Activated CD8-positive, alpha-beta memory T cell treated with anti-CD3 and anti-CD28 coated beads for 24 hours (primary cell): ENCODE results near the gene UBQLN4.
"Not testable (repeated sequence)": the region's sequence is repeated elsewhere in the genome, so short reads cannot be mapped to it uniquely, and the experiment has no call there.

Source experiments
- DNase-seq: peaks from one replicate; pipeline ENCODE4 v3.0.0-alpha.2; 2020

The UBQLN4 gene

DNA sequence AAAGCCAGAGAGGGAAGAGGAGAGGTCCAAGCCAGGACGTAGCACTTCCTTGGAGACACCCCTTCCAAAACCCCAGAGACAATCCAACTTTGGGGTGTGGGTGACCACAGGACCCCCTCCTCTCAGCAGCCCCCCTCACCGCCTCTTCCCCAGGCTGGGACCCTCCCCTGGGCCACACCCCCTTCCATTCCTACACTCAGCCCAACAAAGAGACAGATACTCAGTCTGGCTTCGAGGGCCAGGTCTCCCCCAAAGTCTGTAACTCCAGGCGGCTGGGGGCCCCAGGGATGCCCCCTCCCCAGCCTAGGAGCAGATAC, 27.2 kb upstream of the UBQLN4 start:
- no peak for DNase-seq

DNA sequence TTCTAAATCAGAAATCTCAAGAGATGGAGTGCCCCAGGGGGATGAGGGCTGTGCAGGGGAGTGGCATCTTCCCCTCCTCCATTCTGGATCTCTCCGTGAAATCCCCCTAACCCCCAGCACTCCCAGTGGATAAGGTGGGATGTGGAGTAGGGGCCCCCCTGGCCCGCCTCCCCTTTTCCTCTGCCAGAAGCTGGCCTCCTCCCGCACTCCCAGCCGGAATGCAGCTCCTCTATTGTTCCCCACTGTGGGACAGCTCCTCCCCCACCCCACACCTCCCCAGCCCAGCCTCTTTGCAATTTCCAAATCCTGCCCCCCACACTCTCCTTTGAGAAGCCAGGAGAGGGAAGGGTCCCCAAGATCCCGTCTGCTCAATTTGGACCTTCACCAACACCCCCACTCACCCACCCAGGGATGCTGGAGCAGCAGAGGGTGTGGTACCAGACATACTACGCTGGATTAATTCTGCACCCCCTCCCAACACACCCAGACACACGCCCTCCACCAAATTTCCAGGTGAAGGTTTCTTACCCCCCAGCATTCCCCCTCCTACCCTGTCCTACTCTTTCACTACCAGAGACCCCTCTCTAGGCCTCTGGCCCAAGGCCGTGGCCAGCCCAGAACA, 26.8 kb upstream of the UBQLN4 start:
- no peak for DNase-seq

DNA sequence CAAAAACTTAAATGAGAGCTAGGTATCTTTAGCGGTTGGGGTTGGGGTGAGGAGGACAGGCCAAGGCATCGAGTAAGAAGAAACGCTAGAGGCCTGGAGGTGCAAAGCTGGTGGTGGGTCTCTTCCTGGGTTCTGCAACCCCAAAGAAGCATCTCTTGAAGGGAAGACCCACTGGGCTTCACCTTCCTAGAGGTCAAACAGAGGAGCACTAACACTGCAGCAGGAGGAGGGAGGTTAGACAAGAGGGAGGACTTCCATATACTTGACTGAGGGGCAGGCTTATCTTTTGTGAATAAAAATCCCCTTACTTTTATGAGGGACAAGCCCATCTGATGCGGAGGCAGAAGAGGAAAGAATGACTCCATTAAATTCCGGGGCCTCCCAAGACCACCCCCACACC, 26.2 kb upstream of the UBQLN4 start:
- DNase-seq, result no peak

DNA sequence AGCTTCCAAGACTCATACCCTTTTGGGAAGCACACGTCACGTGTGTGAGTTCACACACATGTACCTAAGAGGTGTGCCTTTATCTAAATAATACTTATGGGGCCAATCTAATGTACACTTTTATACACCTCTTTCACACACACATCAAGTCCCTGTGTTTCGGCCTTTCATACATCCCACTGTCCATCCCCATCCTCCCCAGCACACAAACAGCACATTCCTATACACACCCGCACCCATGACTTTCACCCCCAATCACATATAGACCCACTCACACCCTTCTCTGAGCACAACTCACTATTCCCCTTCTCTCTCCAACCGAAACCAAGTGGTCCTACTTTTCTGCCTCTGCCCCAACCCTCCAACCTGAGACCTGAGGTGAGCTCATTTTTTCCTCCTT, 25.1 kb upstream of the UBQLN4 start:
- no peak for DNase-seq

- no peak for DNase-seq
Observed at GRCh38 chr1:156077430-156077760, 23.8 kb upstream of the UBQLN4 start.

- DNase-seq, result no peak
Observed at GRCh38 chr1:156076609-156077429, 23.2 kb upstream of the UBQLN4 start.

DNA sequence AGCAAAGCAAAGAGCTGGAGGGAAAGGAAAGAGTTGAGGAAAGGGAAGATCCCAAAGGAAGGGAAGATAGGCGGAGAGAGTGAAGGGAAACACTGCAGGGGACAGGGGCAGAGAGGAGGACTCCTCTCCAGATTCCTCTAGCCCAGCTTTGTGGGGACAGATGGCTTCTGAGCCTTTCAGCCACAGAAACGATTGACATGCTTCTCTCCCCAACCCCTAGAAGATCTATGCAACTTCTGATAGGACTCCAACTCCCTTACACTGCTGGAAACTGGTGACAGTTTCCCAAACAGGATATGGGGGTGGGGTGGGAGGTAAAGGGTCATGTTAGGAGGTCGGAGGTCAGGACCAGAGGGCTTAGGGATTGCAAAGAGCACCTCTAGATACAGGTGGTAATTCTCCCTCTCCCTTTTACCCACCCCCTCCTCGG, 22.2 kb upstream of the UBQLN4 start:
- no peak for DNase-seq

DNA sequence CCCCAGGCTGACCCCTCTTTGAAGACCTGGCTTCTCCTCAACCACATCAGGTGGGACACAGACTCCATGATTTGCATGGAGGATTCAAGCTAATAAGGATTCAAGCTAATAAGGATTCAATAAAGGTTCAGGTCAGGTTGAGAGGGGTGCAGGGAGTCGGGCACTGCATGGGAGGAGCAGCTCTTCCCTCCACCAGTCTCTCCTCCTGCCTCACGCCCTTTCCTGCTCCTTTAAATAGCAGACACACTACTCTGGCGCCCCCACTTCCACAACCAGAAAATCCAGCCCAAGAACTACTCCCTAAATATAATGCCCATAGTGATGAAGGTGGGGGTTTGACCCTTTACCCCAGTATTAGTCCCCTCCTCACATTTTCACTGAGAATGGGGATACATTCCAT, 21.6 kb upstream of the UBQLN4 start:
- no peak for DNase-seq

GRCh38 chr1:156074661-156075060, 21.1 kb upstream of the UBQLN4 start:
- DNase-seq, result no peak

GRCh38 chr1:156073740-156074139, 20.1 kb upstream of the UBQLN4 start:
- DNase-seq, result no peak

DNA sequence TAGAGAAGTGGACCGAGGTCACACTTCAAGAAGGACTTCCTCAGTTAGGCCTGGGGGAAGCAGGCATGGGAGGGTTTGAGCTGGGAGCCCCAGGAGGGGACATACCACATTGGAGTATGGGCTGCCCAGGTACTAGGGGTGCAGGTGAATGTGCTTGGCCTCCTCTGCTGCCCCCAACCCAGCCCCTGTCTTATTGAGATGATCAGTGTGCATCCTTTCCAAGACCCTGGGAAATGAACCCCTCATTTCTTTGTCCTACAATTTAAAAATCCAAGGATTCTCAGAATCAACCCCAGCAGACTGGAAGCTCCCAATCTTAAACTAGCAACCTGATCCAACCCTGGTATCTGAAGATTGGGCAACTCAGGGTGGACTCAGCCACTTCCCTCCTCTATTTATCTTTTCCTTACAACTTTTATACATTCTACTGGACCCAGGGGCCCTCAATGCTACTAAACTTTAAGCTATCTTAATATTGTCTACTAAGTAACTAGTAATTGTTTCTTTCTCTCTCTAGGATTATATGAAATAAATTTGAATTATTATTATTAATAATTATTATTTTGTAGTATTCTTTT, 19.6 kb upstream of the UBQLN4 start:
- DNase-seq, result no peak

DNA sequence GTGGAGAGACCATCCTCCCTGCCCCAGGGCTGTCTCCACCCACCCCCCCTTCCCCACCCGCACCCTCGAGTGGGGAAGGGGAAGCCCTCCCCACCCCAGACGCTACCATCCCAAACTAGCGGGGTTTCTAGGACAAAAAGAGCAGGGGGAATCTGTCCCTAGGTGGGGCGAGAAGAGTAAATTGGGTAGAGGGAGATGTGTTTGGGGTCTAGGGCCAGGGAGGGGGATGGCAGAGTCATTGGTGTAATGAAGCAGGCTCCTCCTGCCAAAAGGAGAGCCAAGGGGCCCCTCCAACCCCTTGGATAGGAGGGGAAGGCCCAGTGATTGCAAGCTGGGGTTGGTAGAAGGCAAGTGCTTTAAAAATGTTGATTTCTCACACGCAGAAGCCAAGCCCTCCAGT, 18.7 kb upstream of the UBQLN4 start:
- no peak for DNase-seq

DNA sequence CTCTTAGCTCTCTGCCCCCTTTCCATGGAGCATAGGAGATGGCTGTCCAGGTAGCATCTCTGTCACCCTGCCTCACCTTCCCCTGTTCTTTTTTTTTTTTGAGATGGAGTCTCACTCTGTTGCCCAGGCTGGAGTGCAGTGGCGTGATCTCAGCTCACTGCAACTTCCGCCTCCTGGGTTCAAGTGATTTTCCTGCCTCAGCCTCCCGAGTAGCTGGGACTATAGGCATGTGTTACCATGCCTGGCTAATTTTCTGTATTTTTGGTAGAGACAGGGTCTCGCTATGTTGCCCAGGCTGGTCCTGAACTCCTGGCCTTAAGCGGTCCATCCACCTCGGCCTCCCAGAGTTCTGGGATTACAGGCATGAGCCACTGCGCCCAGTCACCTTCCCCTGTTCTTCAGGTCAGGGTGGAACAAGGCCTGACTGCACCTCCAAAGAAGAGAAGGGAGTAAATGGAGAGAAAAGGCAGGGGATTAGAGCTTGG, 17.8 kb upstream of the UBQLN4 start:
- not testable (repeated sequence) for DNase-seq

- DNase-seq, result no peak
Observed at GRCh38 chr1:156070548-156070947, 16.9 kb upstream of the UBQLN4 start.

- DNase-seq, result no peak
Observed at GRCh38 chr1:156069490-156070455, 16.2 kb upstream of the UBQLN4 start.

DNA sequence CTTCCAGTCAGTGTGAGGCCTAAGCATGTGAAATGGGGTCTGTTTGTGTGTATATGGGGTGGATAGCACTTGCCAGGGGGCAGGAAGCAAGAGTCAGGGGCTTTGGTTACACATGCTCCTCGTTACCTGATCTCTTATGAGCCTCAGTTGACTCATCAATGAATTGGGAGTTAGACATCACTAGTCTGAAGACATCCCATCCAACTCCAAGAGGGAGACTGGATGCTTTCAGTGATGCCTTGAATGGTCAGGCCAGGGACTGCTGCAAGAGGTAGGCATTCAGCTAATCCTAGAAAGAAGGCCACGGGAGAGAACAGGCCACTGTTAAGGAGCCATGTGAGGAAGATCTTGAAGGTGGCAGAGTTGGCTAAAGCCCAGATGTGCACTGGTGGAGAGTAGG, 13.7 kb upstream of the UBQLN4 start:
- DNase-seq, result no peak

GRCh38 chr1:156065871-156066270, 12.3 kb upstream of the UBQLN4 start:
- no peak for DNase-seq

- no peak for DNase-seq
Observed at GRCh38 chr1:156065212-156065611, 11.6 kb upstream of the UBQLN4 start.

DNA sequence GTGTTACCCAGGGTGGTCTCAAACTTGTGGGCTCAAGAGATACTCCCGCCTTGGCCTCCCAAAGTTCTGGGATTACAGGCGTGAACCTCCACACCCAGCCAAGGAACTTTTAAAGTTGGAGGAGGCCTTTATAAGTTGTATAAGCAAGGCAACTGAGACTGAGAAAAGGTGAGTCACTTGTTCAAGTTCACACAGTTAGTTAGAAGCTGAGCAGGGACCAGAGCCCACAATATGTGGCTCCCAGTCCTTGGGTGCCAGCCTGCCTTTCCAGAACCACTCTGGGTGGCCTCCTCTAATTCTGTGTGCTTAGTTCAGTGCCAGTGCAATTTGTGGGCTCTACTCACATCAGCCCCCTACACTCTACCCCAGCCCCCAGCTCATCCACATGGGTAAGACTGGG, 11.0 kb upstream of the UBQLN4 start:
- no peak for DNase-seq

DNA sequence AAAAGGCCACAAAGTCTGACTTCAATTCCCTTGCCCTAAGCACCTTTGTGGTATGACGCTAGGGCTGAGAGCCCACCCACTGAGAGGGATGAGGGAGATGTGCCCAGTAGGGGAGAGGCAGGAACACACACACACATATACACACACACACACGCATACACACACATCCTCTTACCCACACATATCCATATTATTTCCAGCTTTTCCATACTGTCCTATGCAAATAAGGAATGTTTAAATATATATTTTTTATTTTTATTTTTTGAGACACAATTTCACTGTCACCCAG, 10.3 kb upstream of the UBQLN4 start:
- no peak for DNase-seq

DNA sequence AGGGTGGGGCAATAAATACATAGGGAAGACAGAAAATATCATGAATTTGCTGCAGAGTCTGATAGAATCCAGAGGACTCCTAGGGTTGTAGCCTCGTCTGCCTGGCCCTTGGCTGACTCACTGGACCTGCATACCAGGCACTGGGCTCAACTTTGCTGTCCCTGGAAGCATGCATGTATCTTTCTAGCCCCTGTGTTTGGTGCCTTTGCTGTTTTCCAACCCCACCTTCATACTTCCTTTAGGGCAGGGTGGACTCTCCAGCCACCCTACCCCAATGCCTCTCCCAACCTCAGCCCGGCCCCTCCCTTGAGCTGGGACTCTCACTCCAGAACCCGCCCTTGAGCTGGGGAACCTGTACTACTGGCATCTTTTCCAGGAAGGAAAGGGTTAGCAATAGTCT, 8.6 kb upstream of the UBQLN4 start:
- no peak for DNase-seq

DNA sequence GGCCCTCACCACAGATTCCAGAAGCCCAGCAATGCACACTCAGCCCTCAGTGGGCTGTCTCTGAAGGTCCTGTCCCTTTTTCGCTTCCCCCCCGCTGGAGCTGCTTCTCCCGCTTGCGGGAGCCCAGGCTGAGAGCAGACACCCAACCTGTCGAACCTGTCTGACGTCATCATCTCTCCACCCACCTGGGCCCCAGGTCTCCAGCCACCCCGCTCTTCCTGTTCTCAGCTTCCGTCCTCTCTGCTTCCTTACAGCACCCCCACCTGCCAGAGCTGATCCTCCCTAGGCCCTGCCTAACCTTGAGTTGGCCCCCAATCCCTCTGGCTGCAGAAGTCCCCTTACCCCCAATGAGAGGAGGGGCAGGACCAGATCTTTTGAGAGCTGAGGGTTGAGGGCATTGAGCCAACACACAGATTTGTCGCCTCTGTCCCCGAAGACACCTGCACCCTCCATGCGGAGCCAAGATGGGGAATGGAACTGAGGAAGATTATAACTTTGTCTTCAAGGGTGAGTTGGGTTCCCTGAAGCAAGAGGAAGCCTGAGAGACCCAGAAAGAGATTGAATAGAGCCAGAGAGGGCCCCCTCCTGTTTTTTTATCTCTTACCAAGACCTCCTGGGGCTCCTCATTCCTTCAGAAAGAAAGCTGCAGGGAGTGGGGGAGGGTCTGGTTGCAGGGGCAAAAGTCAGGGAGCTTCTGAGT, 7.5 kb upstream of the UBQLN4 start, which contains the start of gene RAB25:
Gene RAB25 (plus strand): TSS at position 224 of the 700 bp plus-strand sequence. CDS start 241 bp downstream, at position 465.
- DNase-seq, result no peak
